NCI-H1436 (cell line): ENCODE results near the gene HOPX.
"Not testable (repeated sequence)": the region's sequence is repeated elsewhere in the genome, so short reads cannot be mapped to it uniquely, and the experiment has no call there.

Experiments
- DNase-seq: peaks from one replicate; lab custom pipeline; 2025; lab: John Stamatoyannopoulos, UW

The HOPX gene

GRCh38 chr4:56688094-56688647 lies 7.1 kb upstream of the HOPX start:
- no peak for DNase-seq

GRCh38 chr4:56686537-56687231 lies 5.6 kb upstream of the HOPX start:
- no peak for DNase-seq

GRCh38 chr4:56684320-56685050 lies 3.4 kb upstream of the HOPX start:
- no peak for DNase-seq

- DNase-seq, result no peak
Measured at GRCh38 chr4:56683455-56683854, 2.4 kb upstream of the HOPX start.

- no peak for DNase-seq
Measured at GRCh38 chr4:56681853-56682525, 893 bp upstream of the HOPX start.

- DNase-seq, result no peak
Measured at GRCh38 chr4:56680266-56680665, 830 bp downstream of the HOPX start.

- DNase-seq, result no peak
Measured at GRCh38 chr4:56677711-56678110, 3.4 kb downstream of the HOPX start.

- no peak for DNase-seq
Measured at GRCh38 chr4:56674984-56675383, 6.1 kb downstream of the HOPX start.

- no peak for DNase-seq
Measured at GRCh38 chr4:56671860-56672259, 9.2 kb downstream of the HOPX start.

- no peak for DNase-seq
Measured at GRCh38 chr4:56671373-56671772, 9.7 kb downstream of the HOPX start.

- no peak for DNase-seq
Measured at GRCh38 chr4:56668267-56668666, 12.8 kb downstream of the HOPX start.

- not testable (repeated sequence) for DNase-seq
Measured at GRCh38 chr4:56667396-56667795, 13.7 kb downstream of the HOPX start.

GRCh38 chr4:56666279-56666678 lies 14.8 kb downstream of the HOPX start:
- DNase-seq, result no peak

- DNase-seq, result no peak
Measured at GRCh38 chr4:56665781-56666180, 15.3 kb downstream of the HOPX start.

- DNase-seq, result no peak
Measured at GRCh38 chr4:56662782-56663468, 18.2 kb downstream of the HOPX start.

GRCh38 chr4:56659946-56660345 lies 21.1 kb downstream of the HOPX start:
- DNase-seq, result no peak

- no peak for DNase-seq
Measured at GRCh38 chr4:56658528-56658927, 22.6 kb downstream of the HOPX start.

GRCh38 chr4:56657818-56658217 lies 23.3 kb downstream of the HOPX start:
- no peak for DNase-seq

- no peak for DNase-seq
Measured at GRCh38 chr4:56657128-56657527, 24.0 kb downstream of the HOPX start.

- no peak for DNase-seq
Measured at GRCh38 chr4:56656346-56656643, 24.8 kb downstream of the HOPX start.

GRCh38 chr4:56655627-56656345 lies 25.3 kb downstream of the HOPX start:
- DNase-seq, result no peak

GRCh38 chr4:56655209-56655626 lies 25.9 kb downstream of the HOPX start:
- DNase-seq, result no peak
